A204.1 (cell line): ENCODE data around the gene RAD23B.
"Not testable (repeated sequence)": the region's sequence is repeated elsewhere in the genome, so short reads cannot be mapped to it uniquely, and the experiment has no call there.

Experiments
- FAIRE-seq: peaks from 2 replicates; lab custom pipeline; 2012; peaks lifted over from hg19 to GRCh38; lab: Jason Lieb, UNC

The RAD23B gene

DNA sequence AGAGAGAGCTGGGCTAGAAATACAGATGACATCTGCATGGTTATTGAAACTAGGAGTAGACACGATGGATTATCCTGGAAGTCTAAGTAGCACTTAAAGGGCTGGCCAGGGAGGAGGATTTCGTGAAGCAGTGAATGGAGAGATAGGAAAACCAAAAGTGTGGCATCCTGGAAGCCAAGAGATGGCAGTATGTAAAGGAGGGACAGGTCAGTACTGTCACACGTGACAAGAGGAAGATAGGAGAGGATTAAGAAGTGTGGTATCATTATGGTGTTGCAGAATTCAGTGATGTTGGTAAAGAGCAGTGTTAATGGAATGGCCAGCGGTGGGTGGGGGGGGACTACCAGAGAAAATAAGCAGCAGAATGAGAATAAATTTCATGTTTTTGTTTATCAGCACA is 11.7 kb downstream of the RAD23B start:
- no peak for FAIRE-seq

DNA sequence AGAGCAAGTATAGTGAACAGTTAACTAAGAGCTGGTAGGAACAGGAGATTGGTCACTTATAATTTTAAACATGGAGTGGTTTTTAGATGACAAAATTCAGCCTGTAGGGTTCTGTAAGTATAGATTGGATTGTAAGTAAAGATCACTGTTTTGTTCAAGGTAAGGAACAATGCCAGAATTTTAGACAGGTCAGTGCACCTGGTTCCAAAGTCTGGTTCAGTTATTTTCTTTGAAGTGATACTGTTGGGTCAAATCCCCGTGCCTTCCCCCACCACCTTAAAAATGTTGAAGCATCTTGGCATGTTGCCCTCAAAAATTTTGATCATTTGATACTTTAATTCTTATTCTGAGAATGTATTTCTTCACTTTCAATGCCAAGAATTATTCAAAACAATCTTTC is 12.9 kb downstream of the RAD23B start:
- no peak for FAIRE-seq

- FAIRE-seq, result not testable (repeated sequence)
Observed at GRCh38 chr9:107296592-107296991, 13.5 kb downstream of the RAD23B start.

GRCh38 chr9:107299437-107299836 is 16.4 kb downstream of the RAD23B start:
- FAIRE-seq, result no peak

- FAIRE-seq, result no peak
Observed at GRCh38 chr9:107306308-107306707, 23.2 kb downstream of the RAD23B start.

- no peak for FAIRE-seq
Observed at GRCh38 chr9:107307331-107307730, 24.3 kb downstream of the RAD23B start.

- no peak for FAIRE-seq
Observed at GRCh38 chr9:107308461-107308860, 25.4 kb downstream of the RAD23B start.

GRCh38 chr9:107309271-107309670 is 26.2 kb downstream of the RAD23B start:
- FAIRE-seq, result no peak

DNA sequence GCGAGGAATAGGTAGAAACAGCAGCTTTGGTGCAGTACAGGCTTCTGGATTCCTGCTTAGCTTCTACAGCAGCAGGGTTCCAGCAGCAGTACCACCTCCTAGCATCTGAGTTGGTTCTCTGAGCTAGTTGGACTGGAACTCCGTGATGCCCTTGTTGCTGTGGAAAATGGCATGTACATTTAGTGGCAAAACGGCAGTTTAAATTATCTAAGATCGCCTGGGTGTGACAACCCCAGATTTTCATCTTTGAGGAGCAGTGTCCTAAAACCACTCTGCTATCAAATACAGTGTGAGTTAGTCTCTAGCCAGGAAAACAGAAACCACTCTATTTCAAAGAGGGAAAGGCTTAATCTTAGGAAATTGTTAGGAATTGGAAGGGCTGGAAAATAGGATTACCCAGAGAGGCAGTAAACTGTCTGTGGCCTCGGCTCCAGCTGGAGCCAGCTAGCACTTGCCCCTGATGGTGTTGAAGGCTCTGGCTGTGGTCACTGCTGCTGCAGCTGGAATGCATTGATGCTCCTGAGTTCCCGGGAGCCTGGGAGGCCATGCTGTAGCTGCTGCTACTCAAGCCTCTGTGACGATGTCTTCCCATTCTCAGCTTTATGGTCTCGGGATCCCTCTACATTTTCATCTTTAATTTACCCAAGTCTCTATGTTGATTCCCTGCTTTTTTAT is 29.4 kb downstream of the RAD23B start:
- no peak for FAIRE-seq

- FAIRE-seq, result no peak
Observed at GRCh38 chr9:107313555-107314096, 30.5 kb downstream of the RAD23B start.

- FAIRE-seq, result no peak
Observed at GRCh38 chr9:107314763-107315162, 31.7 kb downstream of the RAD23B start.

- no peak for FAIRE-seq
Observed at GRCh38 chr9:107316795-107317661, 33.9 kb downstream of the RAD23B start.

DNA sequence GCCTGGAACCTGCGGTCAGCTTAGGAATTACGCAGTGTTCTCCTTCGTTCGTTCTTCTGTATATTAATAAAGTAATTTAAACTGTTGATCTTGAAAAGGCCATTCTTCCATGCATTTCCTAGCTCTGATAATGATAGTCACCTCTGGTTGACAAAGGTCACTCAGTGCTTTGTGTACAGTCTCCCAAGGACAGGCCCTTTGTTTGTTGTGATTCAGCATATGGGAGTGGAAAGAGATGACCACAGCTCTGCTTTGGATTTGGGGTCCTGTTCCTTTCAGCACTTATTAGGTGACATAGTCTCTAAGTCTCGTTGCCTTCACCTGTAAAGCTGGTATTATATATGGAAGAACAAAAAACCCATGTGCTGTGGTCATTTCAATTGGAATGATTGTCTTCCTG is 39.6 kb downstream of the RAD23B start:
- FAIRE-seq, result no peak

DNA sequence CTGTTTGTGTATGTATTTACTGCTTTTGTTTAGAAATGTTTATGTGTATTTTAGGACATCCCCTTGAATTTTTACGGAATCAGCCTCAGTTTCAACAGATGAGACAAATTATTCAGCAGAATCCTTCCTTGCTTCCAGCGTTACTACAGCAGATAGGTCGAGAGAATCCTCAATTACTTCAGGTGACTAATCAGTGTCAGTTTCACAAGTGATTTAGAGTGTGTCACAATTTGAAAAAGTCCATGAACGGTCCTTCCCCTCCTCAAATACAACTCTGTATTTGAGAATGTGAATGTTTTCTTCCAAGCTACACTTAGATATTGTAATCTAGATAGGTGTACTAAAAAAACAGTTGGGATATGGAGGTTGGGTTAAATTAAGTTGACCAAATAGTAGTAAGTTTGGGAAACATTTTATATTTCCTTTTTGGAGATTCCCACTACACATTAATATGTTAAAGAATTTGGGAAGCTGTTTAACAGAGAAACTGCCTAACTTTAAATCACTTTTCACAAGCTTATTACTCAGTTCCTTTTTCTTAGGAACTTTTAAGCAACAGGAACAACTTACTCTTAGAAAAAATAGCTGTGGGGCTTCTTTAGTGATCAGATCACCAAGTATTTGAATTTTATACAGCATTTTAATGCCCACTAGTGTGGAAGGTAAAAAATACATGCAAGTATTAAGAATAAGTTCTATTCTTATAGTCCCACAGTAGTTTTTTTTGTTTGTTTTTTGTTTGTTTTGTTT is 40.9 kb downstream of the RAD23B start:
- FAIRE-seq, result no peak

DNA sequence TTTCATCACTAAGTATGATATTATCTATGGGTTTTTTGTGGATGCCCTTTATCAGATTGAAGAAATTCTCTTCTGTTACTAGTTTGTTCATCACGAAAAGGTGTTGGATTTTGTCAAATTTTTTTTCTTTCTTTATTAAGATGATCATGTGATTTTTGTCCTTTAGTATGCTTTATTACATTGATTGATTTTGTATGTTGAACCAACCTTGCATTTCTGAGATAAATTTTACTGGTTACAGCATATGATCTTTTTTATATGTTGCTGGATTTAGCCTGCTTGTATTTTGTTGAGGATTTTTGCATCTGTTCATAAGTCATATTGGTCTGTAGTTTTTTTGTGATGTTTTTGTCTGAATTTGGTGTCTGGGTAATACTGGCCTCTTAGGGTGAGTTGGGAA is 42.8 kb downstream of the RAD23B start:
- no peak for FAIRE-seq

GRCh38 chr9:107328510-107328909 is 45.4 kb downstream of the RAD23B start:
- FAIRE-seq, result no peak

- no peak for FAIRE-seq
Observed at GRCh38 chr9:107330420-107330819, 47.3 kb downstream of the RAD23B start.

- FAIRE-seq, result no peak
Observed at GRCh38 chr9:107332883-107333282, 49.8 kb downstream of the RAD23B start.

DNA sequence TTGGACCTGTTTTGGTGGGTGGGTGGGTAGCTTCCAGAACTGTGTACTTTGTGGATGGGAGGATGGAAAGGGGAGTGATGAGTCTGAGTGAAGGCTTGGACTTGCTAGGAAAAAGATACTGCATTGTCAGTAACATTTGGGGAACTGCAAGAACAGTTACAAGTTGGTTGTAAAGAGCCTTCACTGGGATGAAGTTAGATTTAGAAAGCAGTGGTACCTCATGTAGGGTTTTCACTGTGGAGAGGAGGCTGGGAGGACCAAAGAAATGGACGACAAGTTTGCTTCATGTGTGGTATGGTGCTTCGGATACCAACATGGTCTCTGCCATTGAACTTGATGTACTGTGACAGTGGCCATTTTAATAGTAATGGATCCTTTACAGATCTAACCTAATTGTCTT is 50.3 kb downstream of the RAD23B start:
- FAIRE-seq, result no peak

- FAIRE-seq, result no peak
Observed at GRCh38 chr9:107334103-107334776, 51.2 kb downstream of the RAD23B start.

DNA sequence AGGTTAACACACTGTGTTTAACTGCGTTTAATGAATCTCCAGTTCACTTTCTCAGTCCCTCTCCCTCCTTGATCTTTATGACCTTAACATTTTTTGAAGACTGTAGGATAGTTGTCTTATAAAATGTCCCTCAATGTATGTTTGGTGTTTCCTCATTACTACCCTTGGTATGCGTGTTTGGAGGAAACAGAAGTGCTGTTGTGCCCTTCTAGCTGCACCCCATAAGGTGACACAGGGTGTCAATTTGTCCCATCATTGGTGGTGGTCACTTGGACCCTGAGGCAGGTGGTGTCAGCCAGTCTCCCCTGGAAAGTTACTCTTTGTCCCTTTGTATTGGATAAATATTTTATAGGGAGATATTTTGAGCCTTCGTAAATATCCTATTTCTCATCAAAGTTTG is 52.3 kb downstream of the RAD23B start:
- no peak for FAIRE-seq

DNA sequence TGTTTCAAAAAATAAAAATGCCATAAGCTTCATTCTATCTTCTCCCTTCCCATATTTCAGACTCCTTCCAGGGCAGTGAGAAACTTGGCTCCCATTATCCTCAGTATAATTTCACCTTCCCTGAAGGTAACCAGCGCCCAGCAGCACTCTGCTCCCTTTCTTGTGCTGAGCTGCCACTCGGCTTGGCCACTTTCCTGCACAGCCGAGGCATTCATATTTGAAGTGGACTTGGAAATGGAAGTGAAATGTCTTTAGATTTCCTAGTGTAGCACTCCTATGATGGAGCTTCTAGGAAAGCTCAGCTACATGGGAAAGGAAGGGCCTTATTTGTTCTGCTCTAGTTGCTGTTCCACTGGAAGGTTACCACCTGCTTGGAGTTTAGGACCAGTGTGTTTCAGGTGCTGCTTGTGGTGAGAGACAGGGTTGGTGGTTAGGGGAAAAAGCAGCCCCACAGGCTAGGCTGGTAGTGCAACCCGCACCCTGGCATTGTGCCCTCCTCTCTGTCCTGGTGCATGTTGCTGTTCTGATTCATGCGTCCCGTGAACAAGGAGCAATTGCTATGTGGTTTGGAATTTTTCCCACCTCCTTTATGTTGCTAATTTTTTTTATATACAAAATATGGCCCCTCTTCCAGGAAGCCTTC is 53.8 kb downstream of the RAD23B start:
- FAIRE-seq, result no peak
